ENCODE results near the gene APOBEC2. TPM values are rescaled to one million over a fixed set of nuclear protein-coding genes. Genes with fewer than 3 reads are reported as not detected.
"Not testable (repeated sequence)": the region's sequence is repeated elsewhere in the genome, so short reads cannot be mapped to it uniquely, and the experiment has no call there.

Gene APOBEC2
- total and polyA plus RNA-seq, 9 donors = 0.06 TPM; not detected in 8

DNA sequence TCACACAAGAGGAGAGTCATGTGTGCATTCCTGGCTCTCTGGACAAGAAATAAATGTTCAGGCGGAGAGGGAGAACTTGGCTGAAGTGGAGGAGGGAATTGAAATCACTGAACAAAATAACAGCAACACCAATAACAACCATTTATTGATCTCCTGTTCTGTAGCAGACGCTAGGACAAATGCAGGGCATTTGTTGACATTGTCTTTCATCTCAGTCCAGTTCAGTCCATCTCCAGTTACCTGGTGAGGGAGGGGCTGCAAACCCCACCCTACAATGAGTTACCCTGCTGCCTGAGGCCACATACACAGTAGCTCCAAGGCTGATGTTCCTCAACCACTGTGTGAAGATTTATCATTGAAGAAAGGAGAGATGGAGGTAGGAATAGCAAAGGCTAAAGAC, 41.3 kb upstream of the APOBEC2 start:
- Histone ChIP-seq H3K27ac (no peak overlapping the region), H3K9me3 (no peaks in the 10 kb centered on the region), H3K36me3 (no peaks in the 10 kb centered on the region), H3K27me3 (no peaks in the 10 kb centered on the region), H3K4me1 (ENCODE audit: insufficient read depth) (no peaks in the 10 kb centered on the region), H3K4me3 (no peak overlapping the region)
- DNase-seq = no peak
- WGBS, 3 donors = 76 to 89% (median 83%) methylated on average over 2 of the region's 2 CpGs
- no peak for TF ChIP-seq POLR2A (IDR thresholded peaks at IDR 0.05)
- intact Hi-C loops (cut with DNase I) = loop anchor here in 1 of 4 donors (5.0 kb wide), 1 partner anchor 46 kb away; no protein-coding TSS in a partner anchor

DNA sequence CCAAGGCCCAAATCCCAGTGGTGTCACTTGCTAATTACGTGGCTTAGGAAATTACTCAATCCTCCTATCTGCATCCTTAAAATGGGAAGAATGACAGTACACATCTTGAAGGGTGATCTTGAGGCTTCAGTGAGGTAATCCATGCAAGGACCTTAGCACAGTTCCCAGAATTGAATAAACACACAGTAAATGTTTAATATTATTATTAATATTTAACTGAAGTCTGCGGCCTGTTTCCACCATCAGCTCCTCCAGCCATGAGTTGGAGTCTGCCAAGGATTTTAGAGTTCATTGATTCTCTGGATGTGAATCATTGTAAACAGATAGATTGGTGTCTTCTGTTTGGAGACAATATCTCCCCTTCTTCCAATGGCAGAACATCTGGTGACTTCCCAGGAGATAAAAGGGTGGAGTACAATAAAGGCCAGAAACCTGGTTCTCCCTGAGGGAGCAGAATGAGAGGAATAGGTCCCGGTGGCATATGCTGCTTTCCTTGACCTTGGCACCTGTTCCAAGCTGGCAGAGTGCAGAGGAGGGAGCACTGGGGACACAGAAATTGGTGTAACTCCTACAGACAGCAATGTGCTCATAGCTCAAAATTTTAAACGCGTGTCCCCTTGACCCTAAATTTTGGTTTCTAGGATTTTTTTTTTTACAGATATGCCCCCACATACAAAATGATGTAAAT, 39.4 kb upstream of the APOBEC2 start:
- Histone ChIP-seq H3K27ac (no peak overlapping the region), H3K4me1 (ENCODE audit: insufficient read depth) (no peaks in the 10 kb centered on the region), H3K4me3 (no peak overlapping the region), H3K9me3 (no peaks in the 10 kb centered on the region), H3K27me3 (no peaks in the 10 kb centered on the region), H3K36me3 (no peaks in the 10 kb centered on the region)
- DNase-seq = no peak
- intact Hi-C loops (cut with DNase I) = loop anchor here in 1 of 4 donors (5.0 kb wide), 1 partner anchor 44 kb away; no protein-coding TSS in a partner anchor
- WGBS, 3 donors = 92 to 94% (median 94%) methylated on average over 5 of the region's 5 CpGs
- no peak for TF ChIP-seq POLR2A (IDR thresholded peaks at IDR 0.05)
- TF ChIP-seq, protein P1, sequence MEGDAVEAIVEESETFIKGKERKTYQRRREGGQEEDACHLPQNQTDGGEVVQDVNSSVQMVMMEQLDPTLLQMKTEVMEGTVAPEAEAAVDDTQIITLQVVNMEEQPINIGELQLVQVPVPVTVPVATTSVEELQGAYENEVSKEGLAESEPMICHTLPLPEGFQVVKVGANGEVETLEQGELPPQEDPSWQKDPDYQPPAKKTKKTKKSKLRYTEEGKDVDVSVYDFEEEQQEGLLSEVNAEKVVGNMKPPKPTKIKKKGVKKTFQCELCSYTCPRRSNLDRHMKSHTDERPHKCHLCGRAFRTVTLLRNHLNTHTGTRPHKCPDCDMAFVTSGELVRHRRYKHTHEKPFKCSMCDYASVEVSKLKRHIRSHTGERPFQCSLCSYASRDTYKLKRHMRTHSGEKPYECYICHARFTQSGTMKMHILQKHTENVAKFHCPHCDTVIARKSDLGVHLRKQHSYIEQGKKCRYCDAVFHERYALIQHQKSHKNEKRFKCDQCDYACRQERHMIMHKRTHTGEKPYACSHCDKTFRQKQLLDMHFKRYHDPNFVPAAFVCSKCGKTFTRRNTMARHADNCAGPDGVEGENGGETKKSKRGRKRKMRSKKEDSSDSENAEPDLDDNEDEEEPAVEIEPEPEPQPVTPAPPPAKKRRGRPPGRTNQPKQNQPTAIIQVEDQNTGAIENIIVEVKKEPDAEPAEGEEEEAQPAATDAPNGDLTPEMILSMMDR (IDR thresholded peaks at IDR 0.05) = no peak

- no peak overlapping the region for H3K4me3 ChIP-seq
- TF ChIP-seq POLR2A (IDR thresholded peaks at IDR 0.05) (no peak), EP300 (IDR thresholded peaks at IDR 0.05) (no peak)
- TF ChIP-seq, protein P1 (IDR thresholded peaks at IDR 0.05) = no peak
- no peak for DNase-seq
- no peaks in the 10 kb centered on the region for H3K27me3 ChIP-seq
- H3K9me3 ChIP-seq = no peaks in the 10 kb centered on the region
- 90 to 91% (median 90%) methylated on average over 4 of the region's 4 CpGs for WGBS, 3 donors
- no peaks in the 10 kb centered on the region for H3K4me1 ChIP-seq (ENCODE audit: insufficient read depth)
- intact Hi-C loops (cut with DNase I) = loop anchor here in 1 of 4 donors (5.0 kb wide), 1 partner anchor 43 kb away; no protein-coding TSS in a partner anchor
- H3K27ac ChIP-seq = no peak overlapping the region
- H3K36me3 ChIP-seq = no peaks in the 10 kb centered on the region
Measured at GRCh38 chr6:41014780-41015179, 38.2 kb upstream of the APOBEC2 start.

DNA sequence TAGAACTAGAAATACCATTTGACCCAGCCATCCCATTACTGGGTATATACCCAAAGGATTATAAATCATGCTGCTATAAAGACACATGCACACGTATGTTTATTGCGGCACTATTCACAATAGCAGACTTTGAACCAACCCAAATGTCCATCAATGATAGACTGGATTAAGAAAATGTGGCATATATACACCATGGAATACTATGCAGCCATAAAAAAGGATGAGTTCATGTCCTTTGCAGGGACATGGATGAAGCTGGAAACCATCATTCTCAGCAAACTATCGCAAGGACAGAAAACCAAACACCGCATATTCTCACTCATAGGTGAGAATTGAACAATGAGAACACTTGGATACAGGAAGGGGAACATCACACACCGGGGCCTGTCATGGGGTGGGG, 37.1 kb upstream of the APOBEC2 start:
- H3K4me1 ChIP-seq (ENCODE audit: insufficient read depth); DNase-seq; H3K4me3 ChIP-seq; H3K27me3 ChIP-seq; intact Hi-C loops (cut with DNase I); H3K36me3 ChIP-seq; H3K9me3 ChIP-seq; H3K27ac ChIP-seq: not testable (repeated sequence)
- 95 to 97% (median 96%) methylated on average over 5 of the region's 5 CpGs for WGBS, 3 donors

- H3K27ac ChIP-seq = no peak overlapping the region
- no peak for DNase-seq
- H3K9me3 ChIP-seq = no peaks in the 10 kb centered on the region
- no peaks in the 10 kb centered on the region for H3K36me3 ChIP-seq
- WGBS, 3 donors = 100% methylated on average over 1 of the region's 1 CpG
- H3K4me1 ChIP-seq (ENCODE audit: insufficient read depth) = no peaks in the 10 kb centered on the region
- intact Hi-C loops (cut with DNase I) = no loop called here
- no peak for TF ChIP-seq POLR2A (IDR thresholded peaks at IDR 0.05)
- TF ChIP-seq, protein P1 (IDR thresholded peaks at IDR 0.05) = no peak
- TF ChIP-seq EP300 (IDR thresholded peaks at IDR 0.05) = no peak
- no peak overlapping the region for H3K4me3 ChIP-seq
- H3K27me3 ChIP-seq = no peaks in the 10 kb centered on the region
Measured at GRCh38 chr6:41017663-41018062, 35.3 kb upstream of the APOBEC2 start.
